K562 (cell line): Measurements from ENCODE around the gene PIK3CD. TPM values are rescaled to one million over a fixed set of nuclear protein-coding genes. Genes with fewer than 3 reads are reported as not detected.

ENCODE experiments used
- ESRRB ChIP-seq: fragments of 250-450 bp; sonication (Bioruptor Pico); IDR thresholded peaks from 2 replicates; pipeline ENCODE4 v1.5.0; 2020; ENCODE audit warnings: mild to moderate bottlenecking, moderate library complexity, borderline replicate concordance
- GATAD2A ChIP-seq: fragments of 450-650 bp; IDR thresholded peaks from 2 replicates; pipeline ENCODE4 v1.6.1; 2017
- MCM7 ChIP-seq, 2 experiments: fragments of 450-650 bp; IDR thresholded peaks; 2 replicates each; pipeline ENCODE4 v1.6.1; 2016 to 2018
- NFE2 ChIP-seq: IDR thresholded peaks from 2 replicates; pipeline ENCODE4 v1.6.1; 2014; ENCODE audit warnings: antibody characterized with exemption, low read depth
- NFXL1 ChIP-seq: fragments of 450-650 bp; formaldehyde crosslinking; IDR thresholded peaks from 2 replicates; pipeline ENCODE4 v1.4.0; 2021; ENCODE audit warnings: mild to moderate bottlenecking
- RBM14 ChIP-seq: fragments of 200-400 bp; formaldehyde crosslinking; IDR thresholded peaks from 2 replicates; pipeline ENCODE4 v1.6.1; 2018; ENCODE audit warnings: low read depth, mild to moderate bottlenecking, low read length, moderate library complexity, borderline replicate concordance; ENCODE audit not compliant: insufficient read depth
- SMC3 ChIP-seq: conservative IDR thresholded peaks from 2 replicates; pipeline ENCODE4 v1.6.1; 2011; ENCODE audit warnings: low read depth, low read length, improper control_type of control experiment; ENCODE audit not compliant: insufficient read depth
- ZNF224 ChIP-seq: sonication (generic); formaldehyde crosslinking; IDR thresholded peaks from 2 replicates; pipeline ENCODE4 v1.8.0; 2022; ENCODE audit warnings: mild to moderate bottlenecking, missing genetic modification reagents
- ZNF311 ChIP-seq: fragments of 250-450 bp; sonication (Bioruptor Pico); IDR thresholded peaks from 2 replicates; pipeline ENCODE4 v1.4.0; 2020; ENCODE audit warnings: mild to moderate bottlenecking, moderate library complexity
- polyA plus RNA-seq, 8 experiments: library from polyadenylated mRNA; depleted of rRNA in 4 of 8; stranded (reverse) in 5 of 8; unstranded in 3 of 8; fragments of >200 nt; fragmentation: Nextera tagmentation in 2 of 8; fragmentation: Illumina TruSeq in 1 of 8; extraction: Ambion mirVana in 2 of 8; extraction: Trizol in 1 of 8; gene quantifications; 2 replicates each; pipeline versions ENCODE4 v1.2.1 to v1.2.3, GENCODE V29; 2011 to 2014; ENCODE audit warnings: inconsistent platforms in 1 of 8, missing spikeins in 1 of 8
- total RNA-seq, 7 experiments: library from RNA; depleted of rRNA in 6 of 7; stranded (reverse); fragments of >200 nt in 6 of 7; fragmentation: Illumina TruSeq in 2 of 7; extraction: Trizol in 2 of 7; gene quantifications; 2 replicates each; pipeline versions ENCODE4 v1.2.1 to v1.2.3, GENCODE V29; 2011 to 2021; ENCODE audit warnings: low replicate concordance in 1 of 7
- TF ChIP-seq, protein P1 (sequence below), 2 experiments: fragments of 450-650 bp in 1 of 2; sonication (generic) in 1 of 2; formaldehyde crosslinking in 1 of 2; IDR thresholded peaks in 1 of 2; conservative IDR thresholded peaks in 1 of 2; 2 replicates each; pipeline versions ENCODE4 v1.6.1 to v1.8.1; 2016 to 2023; ENCODE audit warnings: mild to moderate bottlenecking in 2 of 2, moderate library complexity in 2 of 2, inconsistent platforms in 1 of 2, missing genetic modification reagents in 1 of 2
- TF ChIP-seq, protein P2 (sequence below): sonication (generic); formaldehyde crosslinking; IDR thresholded peaks from 2 replicates; pipeline ENCODE4 v1.4.0; 2020; ENCODE audit warnings: mild to moderate bottlenecking, missing genetic modification reagents
- TF ChIP-seq, protein P3 (sequence below): fragments of 250-450 bp; sonication (Bioruptor Pico); IDR thresholded peaks from 2 replicates; pipeline ENCODE4 v1.9.0; 2021; ENCODE audit warnings: mild to moderate bottlenecking
- TF ChIP-seq, protein P4 (sequence below): fragments of 450-650 bp; IDR thresholded peaks from 2 replicates; pipeline ENCODE4 v1.6.1; 2017; ENCODE audit warnings: antibody characterized with exemption, mild to moderate bottlenecking

PIK3CD gene
- total and polyA plus RNA-seq, 9 of the 15 experiments (the other 6 are each of a cell fraction or from before 2014, with no cell fraction given): 1.8 to 20.8 (median 7.2) TPM

DNA sequence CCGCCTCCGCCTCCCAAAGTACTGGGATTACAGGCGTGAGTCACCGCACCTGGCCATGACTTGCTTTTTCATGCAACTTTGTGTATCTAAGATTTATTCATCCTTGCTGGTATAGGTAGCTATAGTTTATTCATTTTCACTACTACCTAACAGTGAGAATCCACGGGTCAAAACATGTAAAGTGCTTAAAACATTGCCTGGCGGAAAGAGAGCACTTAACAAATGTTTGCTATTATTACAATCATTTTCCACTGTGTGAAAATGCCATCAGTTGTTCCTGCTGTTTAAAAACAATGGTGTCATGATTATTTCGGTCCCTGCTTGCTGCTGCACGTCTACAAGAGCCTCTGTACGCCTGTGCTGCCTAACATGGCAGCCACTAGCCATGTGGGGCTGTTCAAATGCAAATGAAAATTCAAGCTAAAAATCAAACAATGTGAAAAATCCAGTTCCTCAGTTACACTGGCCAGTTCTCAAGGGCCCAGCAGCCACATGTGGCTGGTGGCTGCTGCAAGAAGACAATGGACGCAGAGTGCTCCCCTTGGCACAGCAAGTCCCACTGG is 107.1 kb downstream of the PIK3CD start (continued):
- TF ChIP-seq SMC3 (no peak), ZNF311 (CRISPR knock-in tag) (no peak), ZNF224 (no peak), NFE2 (peak; percentile 62), GATAD2A (no peak), RBM14 (no peak), MCM7 (IDR thresholded peaks at IDR 0.05) (no peak), NFXL1 (CRISPR knock-in tag) (no peak), ESRRB (peak; percentile 49; the same call in 1 of the 2 replicates)
- TF ChIP-seq, protein P1, sequence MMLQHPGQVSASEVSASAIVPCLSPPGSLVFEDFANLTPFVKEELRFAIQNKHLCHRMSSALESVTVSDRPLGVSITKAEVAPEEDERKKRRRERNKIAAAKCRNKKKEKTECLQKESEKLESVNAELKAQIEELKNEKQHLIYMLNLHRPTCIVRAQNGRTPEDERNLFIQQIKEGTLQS (IDR thresholded peaks at IDR 0.05): peak; percentile 44
- TF ChIP-seq, protein P1 (CRISPR knock-in tag; conservative IDR thresholded peaks at IDR 0.05): no peak
- TF ChIP-seq, protein P2, sequence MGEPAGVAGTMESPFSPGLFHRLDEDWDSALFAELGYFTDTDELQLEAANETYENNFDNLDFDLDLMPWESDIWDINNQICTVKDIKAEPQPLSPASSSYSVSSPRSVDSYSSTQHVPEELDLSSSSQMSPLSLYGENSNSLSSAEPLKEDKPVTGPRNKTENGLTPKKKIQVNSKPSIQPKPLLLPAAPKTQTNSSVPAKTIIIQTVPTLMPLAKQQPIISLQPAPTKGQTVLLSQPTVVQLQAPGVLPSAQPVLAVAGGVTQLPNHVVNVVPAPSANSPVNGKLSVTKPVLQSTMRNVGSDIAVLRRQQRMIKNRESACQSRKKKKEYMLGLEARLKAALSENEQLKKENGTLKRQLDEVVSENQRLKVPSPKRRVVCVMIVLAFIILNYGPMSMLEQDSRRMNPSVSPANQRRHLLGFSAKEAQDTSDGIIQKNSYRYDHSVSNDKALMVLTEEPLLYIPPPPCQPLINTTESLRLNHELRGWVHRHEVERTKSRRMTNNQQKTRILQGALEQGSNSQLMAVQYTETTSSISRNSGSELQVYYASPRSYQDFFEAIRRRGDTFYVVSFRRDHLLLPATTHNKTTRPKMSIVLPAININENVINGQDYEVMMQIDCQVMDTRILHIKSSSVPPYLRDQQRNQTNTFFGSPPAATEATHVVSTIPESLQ (CRISPR knock-in tag): no peak
- TF ChIP-seq, protein P3, sequence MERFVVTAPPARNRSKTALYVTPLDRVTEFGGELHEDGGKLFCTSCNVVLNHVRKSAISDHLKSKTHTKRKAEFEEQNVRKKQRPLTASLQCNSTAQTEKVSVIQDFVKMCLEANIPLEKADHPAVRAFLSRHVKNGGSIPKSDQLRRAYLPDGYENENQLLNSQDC (CRISPR knock-in tag): no peak
- TF ChIP-seq, protein P4, sequence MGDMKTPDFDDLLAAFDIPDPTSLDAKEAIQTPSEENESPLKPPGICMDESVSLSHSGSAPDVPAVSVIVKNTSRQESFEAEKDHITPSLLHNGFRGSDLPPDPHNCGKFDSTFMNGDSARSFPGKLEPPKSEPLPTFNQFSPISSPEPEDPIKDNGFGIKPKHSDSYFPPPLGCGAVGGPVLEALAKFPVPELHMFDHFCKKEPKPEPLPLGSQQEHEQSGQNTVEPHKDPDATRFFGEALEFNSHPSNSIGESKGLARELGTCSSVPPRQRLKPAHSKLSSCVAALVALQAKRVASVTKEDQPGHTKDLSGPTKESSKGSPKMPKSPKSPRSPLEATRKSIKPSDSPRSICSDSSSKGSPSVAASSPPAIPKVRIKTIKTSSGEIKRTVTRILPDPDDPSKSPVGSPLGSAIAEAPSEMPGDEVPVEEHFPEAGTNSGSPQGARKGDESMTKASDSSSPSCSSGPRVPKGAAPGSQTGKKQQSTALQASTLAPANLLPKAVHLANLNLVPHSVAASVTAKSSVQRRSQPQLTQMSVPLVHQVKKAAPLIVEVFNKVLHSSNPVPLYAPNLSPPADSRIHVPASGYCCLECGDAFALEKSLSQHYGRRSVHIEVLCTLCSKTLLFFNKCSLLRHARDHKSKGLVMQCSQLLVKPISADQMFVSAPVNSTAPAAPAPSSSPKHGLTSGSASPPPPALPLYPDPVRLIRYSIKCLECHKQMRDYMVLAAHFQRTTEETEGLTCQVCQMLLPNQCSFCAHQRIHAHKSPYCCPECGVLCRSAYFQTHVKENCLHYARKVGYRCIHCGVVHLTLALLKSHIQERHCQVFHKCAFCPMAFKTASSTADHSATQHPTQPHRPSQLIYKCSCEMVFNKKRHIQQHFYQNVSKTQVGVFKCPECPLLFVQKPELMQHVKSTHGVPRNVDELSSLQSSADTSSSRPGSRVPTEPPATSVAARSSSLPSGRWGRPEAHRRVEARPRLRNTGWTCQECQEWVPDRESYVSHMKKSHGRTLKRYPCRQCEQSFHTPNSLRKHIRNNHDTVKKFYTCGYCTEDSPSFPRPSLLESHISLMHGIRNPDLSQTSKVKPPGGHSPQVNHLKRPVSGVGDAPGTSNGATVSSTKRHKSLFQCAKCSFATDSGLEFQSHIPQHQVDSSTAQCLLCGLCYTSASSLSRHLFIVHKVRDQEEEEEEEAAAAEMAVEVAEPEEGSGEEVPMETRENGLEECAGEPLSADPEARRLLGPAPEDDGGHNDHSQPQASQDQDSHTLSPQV: no peak
